ENCODE measurements around the gene GALNT12.

- no peak for TF ChIP-seq CTCF (IDR thresholded peaks at IDR 0.05 in 4 of 5, conservative IDR thresholded peaks at IDR 0.05 in 1 of 5)
- TF ChIP-seq POLR2A (IDR thresholded peaks at IDR 0.05), result no peak
Observed at GRCh38 chr9:98884849-98885248, 77.4 kb downstream of the GALNT12 start.

All from gastrocnemius medialis (tissue), 4 donors.